Stimulated activated CD8-positive, alpha-beta memory T cell treated with anti-CD3 and anti-CD28 coated beads, Interleukin-7, amount 100 ng/mL, for 1 hour (primary cell): ENCODE data around the gene NSUN6.
"Not testable (repeated sequence)": the region's sequence is repeated elsewhere in the genome, so short reads cannot be mapped to it uniquely, and the experiment has no call there.

ENCODE experiments used
- DNase-seq, 2 donors: peaks; one replicate each; pipeline ENCODE4 v3.0.0-alpha.2; 2020; ENCODE audit warnings: low read depth in 2 of 2

The NSUN6 gene

GRCh38 chr10:18659125-18659818, 7.9 kb upstream of the NSUN6 start, which contains the start of gene ARL5B:
TSS of gene ARL5B (plus strand) at chr10:18659431. CDS start at chr10:18659638, 207 bp downstream.
- peak; percentile 94 to 98 for DNase-seq

- DNase-seq, result no peak
Observed at GRCh38 chr10:18658271-18659124, 7.1 kb upstream of the NSUN6 start.

- DNase-seq, result no peak
Observed at GRCh38 chr10:18656724-18657123, 5.3 kb upstream of the NSUN6 start.

- DNase-seq, result no peak
Observed at GRCh38 chr10:18653112-18653511, 1.7 kb upstream of the NSUN6 start.

GRCh38 chr10:18650404-18650997, 886 bp downstream of the NSUN6 start:
- DNase-seq, result no peak

- no peak for DNase-seq
Observed at GRCh38 chr10:18649364-18649959, 1.9 kb downstream of the NSUN6 start.

GRCh38 chr10:18647945-18648344, 3.4 kb downstream of the NSUN6 start:
- DNase-seq, result no peak

GRCh38 chr10:18647151-18647550, 4.2 kb downstream of the NSUN6 start:
- DNase-seq, result no peak

GRCh38 chr10:18639719-18640118, 11.7 kb downstream of the NSUN6 start:
- DNase-seq, result not testable (repeated sequence)

- not testable (repeated sequence) for DNase-seq
Observed at GRCh38 chr10:18637400-18637799, 14.0 kb downstream of the NSUN6 start.

- no peak for DNase-seq
Observed at GRCh38 chr10:18635995-18636394, 15.4 kb downstream of the NSUN6 start.

GRCh38 chr10:18632500-18632899, 18.9 kb downstream of the NSUN6 start:
- not testable (repeated sequence) for DNase-seq

- peak; percentile 37 to 44 for DNase-seq
Observed at GRCh38 chr10:18627452-18628018, 23.9 kb downstream of the NSUN6 start.

- no peak for DNase-seq
Observed at GRCh38 chr10:18625886-18626285, 25.5 kb downstream of the NSUN6 start.

- DNase-seq, result not testable (repeated sequence)
Observed at GRCh38 chr10:18623671-18624070, 27.7 kb downstream of the NSUN6 start.

- DNase-seq, result no peak
Observed at GRCh38 chr10:18620856-18621255, 30.5 kb downstream of the NSUN6 start.

GRCh38 chr10:18619016-18619415, 32.4 kb downstream of the NSUN6 start:
- no peak for DNase-seq

- no peak for DNase-seq
Observed at GRCh38 chr10:18616337-18616736, 35.0 kb downstream of the NSUN6 start.

- DNase-seq, result no peak
Observed at GRCh38 chr10:18615618-18616017, 35.8 kb downstream of the NSUN6 start.

GRCh38 chr10:18611168-18611567, 40.2 kb downstream of the NSUN6 start:
- no peak for DNase-seq

- DNase-seq, result no peak
Observed at GRCh38 chr10:18610517-18610916, 40.9 kb downstream of the NSUN6 start.

GRCh38 chr10:18608596-18608995, 42.8 kb downstream of the NSUN6 start:
- no peak for DNase-seq
